Thyroid gland (tissue), 4 donors: ENCODE measurements around the gene H2AZ2. TPM values are rescaled to one million over a fixed set of nuclear protein-coding genes. Genes with fewer than 3 reads are reported as not detected.
A peak's percentile ranks its signal among the peaks of the same experiment; 100 is the strongest.

ENCODE experiments used
- DNase-seq, 2 donors: peaks; one replicate each; pipeline ENCODE4 v3.0.0-alpha.2; 2019
- H3K27ac ChIP-seq, 3 donors: fragments of 200-600 bp; sonication (generic); 1 replicate in 2 of 3; 2 replicates in 1 of 3; pipeline ENCODE4 v1.5.1; 2016 to 2019; ENCODE audit warnings: mild to moderate bottlenecking in 1 of 3, moderate library complexity in 1 of 3
- H3K27me3 ChIP-seq: fragments of 200-600 bp; sonication (generic); one replicate; pipeline ENCODE4 v1.5.1; 2019
- H3K36me3 ChIP-seq, 2 donors: fragments of 200-600 bp; sonication (generic); one replicate each; pipeline ENCODE4 v1.5.1; 2016 to 2019
- H3K4me1 ChIP-seq, 2 donors: fragments of 200-600 bp; sonication (generic); one replicate each; pipeline ENCODE4 v1.5.1; 2017 to 2019
- H3K4me3 ChIP-seq, 3 donors: fragments of 200-600 bp; sonication (generic); replicated peaks in 1 of 3; 1 replicate in 2 of 3; 2 replicates in 1 of 3; pipeline ENCODE4 v1.5.1; 2016; ENCODE audit warnings: mild to moderate bottlenecking in 1 of 3
- H3K9me3 ChIP-seq: fragments of 200-600 bp; sonication (generic); one replicate; pipeline ENCODE4 v1.5.1; 2017
- POLR2A ChIP-seq, 2 donors: fragments of 450-650 bp; IDR thresholded peaks; one replicate each; pipeline ENCODE4 v1.6.1; 2017; ENCODE audit warnings: antibody characterized with exemption in 2 of 2, mild to moderate bottlenecking in 2 of 2, moderate library complexity in 1 of 2
- WGBS, 2 donors: methylation state at CpG; one replicate each; pipeline ENCODE4 v1.1.5; 2017; 5-methylcytosine and 5-hydroxymethylcytosine counted together
- intact Hi-C: fragments of 100-400 bp; cut with DNase I; formaldehyde crosslinking; loops from one replicate; pipeline ENCODE4 v1.15.1; 2023
- total RNA-seq, 4 donors: library from RNA; depleted of rRNA; stranded (reverse); fragments of >200 nt; gene quantifications; one replicate each; pipeline ENCODE4 v1.2.3, GENCODE V29; 2016
- TF ChIP-seq, protein P1 (sequence below), 6 experiments: fragments of 200-600 bp in 3 of 6; fragments of 450-650 bp in 3 of 6; sonication (generic) in 3 of 6; IDR thresholded peaks; one replicate each; pipeline ENCODE4 v1.5.1; 2016 to 2019; ENCODE audit warnings: antibody characterized with exemption in 6 of 6, mild to moderate bottlenecking in 2 of 6, inconsistent platforms in 1 of 6, moderate library complexity in 1 of 6

The H2AZ2 gene
- total RNA-seq, 4 donors from 2014 or later, result 126 to 198 (median 144) TPM

DNA sequence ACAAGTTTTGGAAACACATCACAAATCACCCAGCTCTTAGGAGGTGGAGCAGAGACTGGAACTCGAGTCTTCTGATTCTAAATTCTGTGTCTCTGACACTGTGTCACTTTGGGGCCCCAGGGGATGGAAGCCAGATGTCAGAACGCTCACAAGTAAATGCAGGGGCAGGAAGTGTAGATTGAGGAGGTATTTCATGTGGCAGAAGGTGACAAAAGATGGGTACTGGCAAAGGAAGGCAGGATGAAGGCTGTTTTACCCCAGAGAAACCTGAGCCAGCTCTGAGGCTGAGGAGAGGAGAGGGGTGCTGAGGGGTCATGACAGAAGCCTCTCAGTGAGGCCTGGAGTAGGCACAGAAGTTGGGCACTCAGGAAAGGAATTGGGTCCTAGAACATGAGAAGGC lies 43.5 kb upstream of the H2AZ2 start:
- H3K27ac ChIP-seq, result no peak overlapping the region
- H3K36me3 ChIP-seq, result no peaks in the 10 kb centered on the region
- intact Hi-C loops, result no loop called here
- no peak for DNase-seq
- no peak overlapping the region for H3K4me3 ChIP-seq
- TF ChIP-seq, protein P1, sequence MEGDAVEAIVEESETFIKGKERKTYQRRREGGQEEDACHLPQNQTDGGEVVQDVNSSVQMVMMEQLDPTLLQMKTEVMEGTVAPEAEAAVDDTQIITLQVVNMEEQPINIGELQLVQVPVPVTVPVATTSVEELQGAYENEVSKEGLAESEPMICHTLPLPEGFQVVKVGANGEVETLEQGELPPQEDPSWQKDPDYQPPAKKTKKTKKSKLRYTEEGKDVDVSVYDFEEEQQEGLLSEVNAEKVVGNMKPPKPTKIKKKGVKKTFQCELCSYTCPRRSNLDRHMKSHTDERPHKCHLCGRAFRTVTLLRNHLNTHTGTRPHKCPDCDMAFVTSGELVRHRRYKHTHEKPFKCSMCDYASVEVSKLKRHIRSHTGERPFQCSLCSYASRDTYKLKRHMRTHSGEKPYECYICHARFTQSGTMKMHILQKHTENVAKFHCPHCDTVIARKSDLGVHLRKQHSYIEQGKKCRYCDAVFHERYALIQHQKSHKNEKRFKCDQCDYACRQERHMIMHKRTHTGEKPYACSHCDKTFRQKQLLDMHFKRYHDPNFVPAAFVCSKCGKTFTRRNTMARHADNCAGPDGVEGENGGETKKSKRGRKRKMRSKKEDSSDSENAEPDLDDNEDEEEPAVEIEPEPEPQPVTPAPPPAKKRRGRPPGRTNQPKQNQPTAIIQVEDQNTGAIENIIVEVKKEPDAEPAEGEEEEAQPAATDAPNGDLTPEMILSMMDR (IDR thresholded peaks at IDR 0.05), result no peak
- TF ChIP-seq POLR2A (IDR thresholded peaks at IDR 0.05), result no peak
- H3K4me1 ChIP-seq, result no peaks in the 10 kb centered on the region
- WGBS, 2 donors, result 62 to 64% methylated on average over 2 of the region's 2 CpGs
- no peaks in the 10 kb centered on the region for H3K9me3 ChIP-seq
- H3K27me3 ChIP-seq, result no peaks in the 10 kb centered on the region

- 78 to 81% methylated on average over 5 of the region's 5 CpGs for WGBS, 2 donors
- no peak overlapping the region for H3K27ac ChIP-seq
- intact Hi-C loops, result loop anchor here (10.0 kb wide), 1 partner anchor 106 kb away; no protein-coding TSS in a partner anchor
- H3K4me3 ChIP-seq, result no peak overlapping the region
- TF ChIP-seq POLR2A (IDR thresholded peaks at IDR 0.05), result no peak
- TF ChIP-seq, protein P1 (IDR thresholded peaks at IDR 0.05), result no peak
- H3K27me3 ChIP-seq, result no peaks in the 10 kb centered on the region
- H3K4me1 ChIP-seq, result peaks cover 2 to 7% of the 10 kb centered on the region in 2 donors
- H3K36me3 ChIP-seq, result no peaks in the 10 kb centered on the region
- no peaks in the 10 kb centered on the region for H3K9me3 ChIP-seq
- no peak for DNase-seq
Observed at GRCh38 chr7:44889086-44889781, 41.3 kb upstream of the H2AZ2 start.

DNA sequence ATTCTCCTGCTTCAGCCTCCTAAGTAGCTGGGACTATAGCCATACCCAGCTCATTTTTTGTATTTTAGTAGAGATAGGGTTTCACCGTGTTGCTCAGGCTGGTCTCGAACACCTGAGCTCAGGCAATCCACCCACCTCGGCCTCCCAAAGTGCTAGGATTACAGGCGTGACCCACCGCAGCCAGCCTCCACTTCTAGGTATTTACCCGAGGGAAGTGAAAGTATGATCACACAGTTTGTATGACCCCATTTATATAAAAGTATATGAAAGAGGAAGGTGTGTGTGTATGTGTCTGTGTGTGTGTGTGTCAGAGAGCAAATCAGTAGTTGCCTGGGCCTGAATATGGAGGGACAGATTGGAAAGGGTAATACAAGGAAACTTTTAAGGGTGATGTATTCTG lies 39.4 kb upstream of the H2AZ2 start:
- Histone ChIP-seq H3K4me3 (no peak overlapping the region), H3K36me3 (no peaks in the 10 kb centered on the region), H3K4me1 (peaks cover 21 to 26% of the 10 kb centered on the region in 2 donors), H3K27me3 (no peaks in the 10 kb centered on the region), H3K27ac (no peak overlapping the region), H3K9me3 (no peaks in the 10 kb centered on the region)
- 85 to 92% methylated on average over 6 of the region's 6 CpGs for WGBS, 2 donors
- DNase-seq, result no peak
- TF ChIP-seq, protein P1 (IDR thresholded peaks at IDR 0.05), result no peak
- TF ChIP-seq POLR2A (IDR thresholded peaks at IDR 0.05), result no peak
- intact Hi-C loops, result loop anchor here (10.0 kb wide), 1 partner anchor 108 kb away; no protein-coding TSS in a partner anchor

DNA sequence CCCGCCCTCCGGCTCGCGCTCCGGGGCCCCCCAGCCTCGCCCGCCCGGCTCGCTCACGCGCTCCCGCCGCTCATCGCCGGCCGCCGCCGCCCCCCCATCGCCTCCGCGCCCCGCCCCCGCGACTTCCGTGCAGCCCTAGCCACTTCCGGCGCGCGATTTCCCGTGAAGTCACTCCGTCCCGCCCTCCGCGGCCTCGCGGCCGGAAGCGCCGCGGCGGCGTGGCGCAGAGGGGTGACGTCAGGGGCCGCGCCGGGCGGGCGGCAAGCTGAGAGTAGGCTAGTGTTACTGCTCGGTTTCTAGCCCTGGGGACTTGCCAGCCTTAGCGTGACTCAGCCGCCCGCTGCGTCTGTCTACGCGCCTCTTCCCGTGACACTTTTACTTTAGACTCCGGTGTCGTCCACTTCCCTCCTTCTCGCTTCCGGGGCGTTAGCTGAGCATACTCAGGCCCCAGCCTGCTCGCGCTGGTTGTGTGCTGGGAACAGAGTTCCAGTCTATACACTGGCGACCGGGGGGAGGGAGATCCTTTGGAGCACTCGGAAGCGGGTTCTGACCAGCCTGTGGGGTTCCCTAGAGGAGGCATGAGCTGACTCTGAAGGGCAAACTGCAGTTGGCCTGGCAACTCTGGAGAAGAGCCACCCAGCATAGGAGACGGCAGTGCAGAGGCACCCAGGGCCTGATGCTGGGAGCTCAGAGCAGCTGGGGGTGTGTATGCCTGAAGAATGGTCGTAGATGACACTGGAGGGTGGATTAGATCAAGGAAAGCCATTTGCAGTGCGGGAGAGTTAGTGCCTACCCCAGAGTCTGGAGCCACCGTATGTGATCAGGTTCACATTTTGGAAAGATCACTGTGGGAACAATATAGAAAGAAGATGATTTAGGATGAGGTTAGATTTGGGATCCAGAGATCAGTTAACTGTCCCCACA lies 37.8 kb upstream of the H2AZ2 start, which contains the start of gene PURB:
Gene PURB, minus strand, starts transcription at position 137 of the 924 bp plus-strand sequence. CDS start 182 bp downstream, outside the sequence.
- WGBS, 2 donors, result 3 to 7% methylated on average over 9 to 16 of the region's 72 CpGs
- peaks cover 38 to 39% of the 10 kb centered on the region in 2 donors for H3K4me1 ChIP-seq

More for the DNA sequence above, 37.8 kb upstream of the H2AZ2 start, which contains the start of gene PURB:
- peak; percentile 94 for DNase-seq
- intact Hi-C loops, result loop anchor here (10.0 kb wide), 1 partner anchor 109 kb away; no protein-coding TSS in a partner anchor
- Histone ChIP-seq H3K4me3 (peak within 1 kb of the TSS; percentile 65 to 93 (median 71)), H3K36me3 (no peaks in the 10 kb centered on the region), H3K9me3 (no peaks in the 10 kb centered on the region), H3K27me3 (no peaks in the 10 kb centered on the region), H3K27ac (peak within 1 kb of the TSS; percentile 92 to 97 (median 94))
- TF ChIP-seq, protein P1 (IDR thresholded peaks at IDR 0.05), result no peak
- peak; percentile 74 to 96 for TF ChIP-seq POLR2A (IDR thresholded peaks at IDR 0.05)
